ENCODE results near the gene APRT.
"Not testable (repeated sequence)": the region's sequence is repeated elsewhere in the genome, so short reads cannot be mapped to it uniquely, and the experiment has no call there.

Gene APRT

GRCh38 chr16:88789594-88789993 is 22.1 kb downstream of the APRT start:
- H3K18ac ChIP-seq (ENCODE audit: low read length): no peak overlapping the region
- WGBS (ENCODE audit: extremely low coverage, insufficient coverage, low lambda C conversion rate): no CpG with 5 or more reads among the region's 7 CpGs
- no peak overlapping the region for H3K4me2 ChIP-seq (ENCODE audit: low read length)
- H2AK5ac ChIP-seq (ENCODE audit: low read length): no peak overlapping the region
- no peak overlapping the region for H3K56ac ChIP-seq (ENCODE audit: low read length)
- no peak overlapping the region for H3K4ac ChIP-seq (ENCODE audit: low read depth, low read length)
- H3K23ac ChIP-seq (ENCODE audit: low read length): no peak overlapping the region
- H3K4me1 ChIP-seq (ENCODE audit: control insufficient read depth, low read depth, low read length): peaks cover 2% of the 10 kb centered on the region
- DNase-seq: no peak
- no peaks in the 10 kb centered on the region for H3K36me3 ChIP-seq (ENCODE audit: control insufficient read depth, insufficient read depth, low read length)
- no peaks in the 10 kb centered on the region for H3K79me2 ChIP-seq (ENCODE audit: control insufficient read depth, insufficient read depth, low read length)
- no peak overlapping the region for H4K8ac ChIP-seq (ENCODE audit: low read depth, low read length)
- no peaks in the 10 kb centered on the region for H3K79me1 ChIP-seq (ENCODE audit: low read length)
- no peak overlapping the region for H2BK5ac ChIP-seq (ENCODE audit: low read length)
- H3K27me3 ChIP-seq (ENCODE audit: insufficient read depth, low read length, poor library complexity): no peaks in the 10 kb centered on the region
- no peak overlapping the region for H4K5ac ChIP-seq (ENCODE audit: low read length)
- no peak overlapping the region for H3K9ac ChIP-seq (ENCODE audit: low read length)
- H3K4me3 ChIP-seq (ENCODE audit: low read length): no peak overlapping the region
- no peak overlapping the region for H2BK120ac ChIP-seq (ENCODE audit: low read depth, low read length)
- H2BK15ac ChIP-seq (replicated peaks; ENCODE audit: low read depth): no peak overlapping the region
- H3K27ac ChIP-seq (ENCODE audit: low read depth, low read length): no peak overlapping the region

GRCh38 chr16:88788749-88789148 is 23.0 kb downstream of the APRT start:
- no CpG with 5 or more reads among the region's 8 CpGs for WGBS (ENCODE audit: extremely low coverage, insufficient coverage, low lambda C conversion rate)

DNA sequence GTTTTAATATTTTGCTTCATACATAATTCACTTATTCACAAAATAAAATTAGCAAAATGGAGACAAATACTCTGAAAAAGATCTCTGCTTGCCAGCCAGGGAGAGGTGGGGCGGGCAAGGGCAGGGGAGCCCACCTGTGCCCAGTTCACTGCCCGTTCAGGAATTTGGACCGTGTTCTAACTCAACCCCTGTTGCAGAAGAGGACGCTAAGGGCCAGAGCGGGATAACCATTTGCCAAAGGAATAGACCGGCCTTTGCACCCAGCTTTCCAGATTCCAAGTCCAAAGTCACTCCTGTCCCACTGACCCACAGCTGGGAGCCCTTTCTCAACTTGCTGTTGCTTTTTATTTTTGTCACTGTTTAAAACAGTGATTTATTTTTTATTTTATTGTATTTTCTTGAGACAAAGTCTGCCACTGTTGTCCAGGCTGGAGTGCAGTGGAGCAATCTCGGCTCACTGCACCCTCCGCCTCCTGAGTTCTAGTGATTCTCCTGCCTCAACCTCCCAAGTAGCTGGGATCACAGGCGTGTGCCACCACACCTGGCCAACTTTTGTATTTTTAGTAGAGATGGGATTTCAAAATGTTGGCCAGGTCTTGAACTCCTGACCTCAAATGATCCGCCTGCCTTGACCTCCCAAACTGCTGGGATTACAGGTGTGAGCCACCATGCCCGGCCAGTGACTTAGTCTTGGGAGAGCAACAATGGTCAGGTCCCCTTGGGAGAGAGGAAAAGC is 24.0 kb downstream of the APRT start:
- H3K79me1 ChIP-seq (ENCODE audit: low read length): peaks cover 1% of the 10 kb centered on the region
- no peak for DNase-seq
- no peak overlapping the region for H3K56ac ChIP-seq (ENCODE audit: low read length)
- H4K5ac ChIP-seq (ENCODE audit: low read length): no peak overlapping the region
- no peaks in the 10 kb centered on the region for H3K27me3 ChIP-seq (ENCODE audit: insufficient read depth, low read length, poor library complexity)
- H3K36me3 ChIP-seq (ENCODE audit: control insufficient read depth, insufficient read depth, low read length): no peaks in the 10 kb centered on the region
- H2AK5ac ChIP-seq (ENCODE audit: low read length): no peak overlapping the region
- no peak overlapping the region for H4K8ac ChIP-seq (ENCODE audit: low read depth, low read length)
- WGBS (ENCODE audit: extremely low coverage, insufficient coverage, low lambda C conversion rate): no CpG with 5 or more reads among the region's 11 CpGs
- H3K4me2 ChIP-seq (ENCODE audit: low read length): no peak overlapping the region
- no peak overlapping the region for H2BK15ac ChIP-seq (replicated peaks; ENCODE audit: low read depth)
- H3K4me3 ChIP-seq (ENCODE audit: low read length): no peak overlapping the region
- H3K18ac ChIP-seq (ENCODE audit: low read length): no peak overlapping the region
- H2BK5ac ChIP-seq (ENCODE audit: low read length): no peak overlapping the region
- H3K4me1 ChIP-seq (ENCODE audit: control insufficient read depth, low read depth, low read length): peaks cover 2% of the 10 kb centered on the region
- H2BK120ac ChIP-seq (ENCODE audit: low read depth, low read length): no peak overlapping the region
- no peak overlapping the region for H3K4ac ChIP-seq (ENCODE audit: low read depth, low read length)
- no peak overlapping the region for H3K23ac ChIP-seq (ENCODE audit: low read length)
- no peak overlapping the region for H3K9ac ChIP-seq (ENCODE audit: low read length)
- H3K79me2 ChIP-seq (ENCODE audit: control insufficient read depth, insufficient read depth, low read length): peaks cover 10% of the 10 kb centered on the region
- H3K27ac ChIP-seq (ENCODE audit: low read depth, low read length): no peak overlapping the region

More at GRCh38 chr16:88788749-88789148, 23.0 kb downstream of the APRT start:
- not testable (repeated sequence) for H4K5ac ChIP-seq (ENCODE audit: low read length); H3K9ac ChIP-seq (ENCODE audit: low read length); H2AK5ac ChIP-seq (ENCODE audit: low read length); H3K79me2 ChIP-seq (ENCODE audit: control insufficient read depth, insufficient read depth, low read length); H2BK120ac ChIP-seq (ENCODE audit: low read depth, low read length); H3K36me3 ChIP-seq (ENCODE audit: control insufficient read depth, insufficient read depth, low read length); H3K4me3 ChIP-seq (ENCODE audit: low read length); H3K18ac ChIP-seq (ENCODE audit: low read length); H3K4me1 ChIP-seq (ENCODE audit: control insufficient read depth, low read depth, low read length); H4K8ac ChIP-seq (ENCODE audit: low read depth, low read length); H3K4ac ChIP-seq (ENCODE audit: low read depth, low read length); H3K23ac ChIP-seq (ENCODE audit: low read length); DNase-seq; H2BK5ac ChIP-seq (ENCODE audit: low read length); H3K27me3 ChIP-seq (ENCODE audit: insufficient read depth, low read length, poor library complexity); H3K56ac ChIP-seq (ENCODE audit: low read length); H2BK15ac ChIP-seq (replicated peaks; ENCODE audit: low read depth); H3K4me2 ChIP-seq (ENCODE audit: low read length); H3K79me1 ChIP-seq (ENCODE audit: low read length); H3K27ac ChIP-seq (ENCODE audit: low read depth, low read length)

DNA sequence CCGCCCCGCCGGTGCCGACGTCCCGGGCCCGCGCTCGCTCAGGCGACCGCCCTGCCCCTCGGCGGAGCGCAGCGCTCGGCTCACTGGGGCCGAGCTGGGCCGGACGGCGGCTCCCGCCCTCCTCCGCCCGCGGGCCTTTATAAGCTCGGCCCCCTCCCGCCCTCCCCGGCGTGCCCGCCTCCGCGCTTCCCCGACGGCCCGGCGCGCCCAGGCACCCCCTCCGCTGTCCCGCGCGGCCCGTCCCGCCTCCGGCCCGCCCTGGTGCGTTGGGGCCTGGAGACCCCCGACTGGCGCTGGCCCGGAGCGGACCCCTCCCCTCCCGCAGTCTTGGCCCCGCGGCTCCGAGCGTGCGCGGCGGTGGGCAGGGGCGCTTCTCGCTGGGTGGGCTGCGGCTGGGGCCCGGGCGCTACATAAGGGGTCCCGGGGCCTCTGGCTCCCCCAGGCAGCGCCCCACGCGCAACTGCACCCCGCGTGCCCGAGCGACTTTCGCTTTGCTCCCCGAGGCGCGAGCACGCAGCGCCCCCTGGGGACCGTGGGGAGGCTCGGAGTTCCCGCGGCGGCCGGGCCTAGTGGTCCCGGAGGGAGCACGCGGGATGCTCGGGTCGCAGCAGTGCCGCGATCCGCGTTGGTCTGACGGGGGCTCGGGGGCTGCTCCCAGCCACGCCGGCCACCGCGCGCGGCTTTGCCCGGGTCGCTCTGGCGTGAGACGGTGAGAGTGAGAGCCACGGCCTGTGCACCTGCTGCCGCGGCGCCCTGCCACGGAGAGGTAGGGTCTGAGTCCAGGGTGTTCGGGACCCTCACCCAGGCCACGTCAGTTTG is 26.4 kb downstream of the APRT start, which contains the start of gene PIEZO1:
Gene PIEZO1, minus strand, starts transcription at position 115 of the 819 bp plus-strand sequence. CDS start 256 bp downstream, outside the sequence.
- Histone ChIP-seq H3K18ac (ENCODE audit: low read length) (peak within 1 kb of the TSS; percentile 98), H4K8ac (ENCODE audit: low read depth, low read length) (no peak within 1 kb of the TSS), H3K27ac (ENCODE audit: low read depth, low read length) (peak within 1 kb of the TSS; percentile 74), H3K79me2 (ENCODE audit: control insufficient read depth, insufficient read depth, low read length) (peaks cover 24% of the 10 kb centered on the region), H2BK15ac (replicated peaks; ENCODE audit: low read depth) (no peak within 1 kb of the TSS), H3K23ac (ENCODE audit: low read length) (no peak within 1 kb of the TSS), H2AK5ac (ENCODE audit: low read length) (no peak within 1 kb of the TSS), H3K79me1 (ENCODE audit: low read length) (peaks cover 5% of the 10 kb centered on the region), H3K36me3 (ENCODE audit: control insufficient read depth, insufficient read depth, low read length) (no peaks in the 10 kb centered on the region), H3K4me2 (ENCODE audit: low read length) (peak within 1 kb of the TSS; percentile 48), H4K5ac (ENCODE audit: low read length) (no peak within 1 kb of the TSS), H3K4me1 (ENCODE audit: control insufficient read depth, low read depth, low read length) (no peaks in the 10 kb centered on the region), H2BK5ac (ENCODE audit: low read length) (no peak within 1 kb of the TSS), H3K4ac (ENCODE audit: low read depth, low read length) (peak within 1 kb of the TSS; percentile 82), H3K56ac (ENCODE audit: low read length) (peak within 1 kb of the TSS; percentile 88), H3K27me3 (ENCODE audit: insufficient read depth, low read length, poor library complexity) (no peaks in the 10 kb centered on the region), H2BK120ac (ENCODE audit: low read depth, low read length) (peak within 1 kb of the TSS; percentile 48), H3K9ac (ENCODE audit: low read length) (peak within 1 kb of the TSS; percentile 82), H3K4me3 (ENCODE audit: low read length) (peak within 1 kb of the TSS; percentile 29)
- WGBS (ENCODE audit: extremely low coverage, insufficient coverage, low lambda C conversion rate): no CpG with 5 or more reads among the region's 110 CpGs
- peak; percentile 46 for DNase-seq

DNA sequence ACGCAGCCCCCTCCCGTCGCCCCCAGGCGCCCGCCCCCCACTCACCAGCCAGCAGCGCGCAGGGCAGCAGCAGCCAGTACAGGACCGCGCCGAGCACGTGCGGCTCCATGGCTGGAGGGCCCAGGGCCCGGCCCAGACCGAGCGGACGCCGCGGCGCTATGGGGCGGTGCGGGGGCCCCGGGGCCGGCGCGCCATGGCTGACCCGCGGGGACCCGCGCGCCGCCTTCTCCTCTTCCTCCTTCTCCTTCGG is 26.9 kb downstream of the APRT start:
- Histone ChIP-seq H3K4ac (ENCODE audit: low read depth, low read length) (peak overlapping the region; percentile 82), H4K5ac (ENCODE audit: low read length) (no peak overlapping the region), H3K18ac (ENCODE audit: low read length) (peak overlapping the region; percentile 98), H3K79me1 (ENCODE audit: low read length) (peaks cover 5% of the 10 kb centered on the region), H2AK5ac (ENCODE audit: low read length) (no peak overlapping the region), H4K8ac (ENCODE audit: low read depth, low read length) (no peak overlapping the region), H3K36me3 (ENCODE audit: control insufficient read depth, insufficient read depth, low read length) (no peaks in the 10 kb centered on the region), H2BK15ac (replicated peaks; ENCODE audit: low read depth) (no peak overlapping the region), H3K27ac (ENCODE audit: low read depth, low read length) (peak overlapping the region; percentile 74), H3K4me1 (ENCODE audit: control insufficient read depth, low read depth, low read length) (no peaks in the 10 kb centered on the region), H3K23ac (ENCODE audit: low read length) (no peak overlapping the region), H3K9ac (ENCODE audit: low read length) (peak overlapping the region; percentile 82), H3K56ac (ENCODE audit: low read length) (peak overlapping the region; percentile 88), H3K79me2 (ENCODE audit: control insufficient read depth, insufficient read depth, low read length) (peaks cover 24% of the 10 kb centered on the region), H3K27me3 (ENCODE audit: insufficient read depth, low read length, poor library complexity) (no peaks in the 10 kb centered on the region), H2BK120ac (ENCODE audit: low read depth, low read length) (no peak overlapping the region), H2BK5ac (ENCODE audit: low read length) (no peak overlapping the region), H3K4me2 (ENCODE audit: low read length) (peak overlapping the region; percentile 25), H3K4me3 (ENCODE audit: low read length) (peak overlapping the region; percentile 29)
- no CpG with 5 or more reads among the region's 32 CpGs for WGBS (ENCODE audit: extremely low coverage, insufficient coverage, low lambda C conversion rate)
- no peak for DNase-seq

Measured in mesendoderm (in vitro differentiated cells).